ENCODE results near the gene GPR183.
A peak's percentile ranks its signal among the peaks of the same experiment; 100 is the strongest.
"Not testable (repeated sequence)": the region's sequence is repeated elsewhere in the genome, so short reads cannot be mapped to it uniquely, and the experiment has no call there.

The GPR183 gene

GRCh38 chr13:99270518-99270917, 36.7 kb downstream of the GPR183 start:
- DNase-seq (ENCODE audit: low read depth): no peak

- DNase-seq (ENCODE audit: low read depth): peak; percentile 71
Observed at GRCh38 chr13:99269627-99270241, 37.5 kb downstream of the GPR183 start.

- DNase-seq (ENCODE audit: low read depth): no peak
Observed at GRCh38 chr13:99268822-99269221, 38.4 kb downstream of the GPR183 start.

GRCh38 chr13:99267927-99268326, 39.3 kb downstream of the GPR183 start:
- no peak for DNase-seq (ENCODE audit: low read depth)

- DNase-seq (ENCODE audit: low read depth): no peak
Observed at GRCh38 chr13:99266827-99267226, 40.4 kb downstream of the GPR183 start.

- peak; percentile 45 for DNase-seq (ENCODE audit: low read depth)
Observed at GRCh38 chr13:99265821-99266426, 41.3 kb downstream of the GPR183 start.

GRCh38 chr13:99265162-99265800, 41.9 kb downstream of the GPR183 start:
- DNase-seq (ENCODE audit: low read depth): no peak

- no peak for DNase-seq (ENCODE audit: low read depth)
Observed at GRCh38 chr13:99264051-99264450, 43.1 kb downstream of the GPR183 start.

- DNase-seq (ENCODE audit: low read depth): no peak
Observed at GRCh38 chr13:99263126-99263785, 43.9 kb downstream of the GPR183 start.

- DNase-seq (ENCODE audit: low read depth): no peak
Observed at GRCh38 chr13:99261059-99261458, 46.1 kb downstream of the GPR183 start.

GRCh38 chr13:99260216-99260615, 47.0 kb downstream of the GPR183 start:
- peak; percentile 22 for DNase-seq (ENCODE audit: low read depth)

- DNase-seq (ENCODE audit: low read depth): no peak
Observed at GRCh38 chr13:99258946-99259345, 48.3 kb downstream of the GPR183 start.

- no peak for DNase-seq (ENCODE audit: low read depth)
Observed at GRCh38 chr13:99258210-99258860, 48.9 kb downstream of the GPR183 start, which contains the start of gene GPR18. Gene GPR18, minus strand, starts transcription at chr13:99258379. Its CDS starts 2,507 bp downstream, at chr13:99255872.

GRCh38 chr13:99257291-99257690, 49.9 kb downstream of the GPR183 start:
- no peak for DNase-seq (ENCODE audit: low read depth)

GRCh38 chr13:99256709-99257108, 50.5 kb downstream of the GPR183 start:
- peak; percentile 52 for DNase-seq (ENCODE audit: low read depth)

- no peak for DNase-seq (ENCODE audit: low read depth)
Observed at GRCh38 chr13:99256283-99256682, 50.9 kb downstream of the GPR183 start.

- DNase-seq (ENCODE audit: low read depth): no peak
Observed at GRCh38 chr13:99255271-99255670, 51.9 kb downstream of the GPR183 start.

GRCh38 chr13:99254830-99255229, 52.4 kb downstream of the GPR183 start:
- no peak for DNase-seq (ENCODE audit: low read depth)

- DNase-seq (ENCODE audit: low read depth): no peak
Observed at GRCh38 chr13:99251921-99252320, 55.3 kb downstream of the GPR183 start.

GRCh38 chr13:99250982-99251825, 56.0 kb downstream of the GPR183 start:
- peak; percentile 15 for DNase-seq (ENCODE audit: low read depth)

- not testable (repeated sequence) for DNase-seq (ENCODE audit: low read depth)
Observed at GRCh38 chr13:99249606-99250005, 57.6 kb downstream of the GPR183 start.

All from amniotic epithelial cell (primary cell).